NCI-H187 (cell line): ENCODE results near the gene ITGA3.

Experiments
- DNase-seq, 2 experiments: peaks; one replicate each; lab custom pipeline; 2025; lab: John Stamatoyannopoulos, UW

ITGA3 gene

DNA sequence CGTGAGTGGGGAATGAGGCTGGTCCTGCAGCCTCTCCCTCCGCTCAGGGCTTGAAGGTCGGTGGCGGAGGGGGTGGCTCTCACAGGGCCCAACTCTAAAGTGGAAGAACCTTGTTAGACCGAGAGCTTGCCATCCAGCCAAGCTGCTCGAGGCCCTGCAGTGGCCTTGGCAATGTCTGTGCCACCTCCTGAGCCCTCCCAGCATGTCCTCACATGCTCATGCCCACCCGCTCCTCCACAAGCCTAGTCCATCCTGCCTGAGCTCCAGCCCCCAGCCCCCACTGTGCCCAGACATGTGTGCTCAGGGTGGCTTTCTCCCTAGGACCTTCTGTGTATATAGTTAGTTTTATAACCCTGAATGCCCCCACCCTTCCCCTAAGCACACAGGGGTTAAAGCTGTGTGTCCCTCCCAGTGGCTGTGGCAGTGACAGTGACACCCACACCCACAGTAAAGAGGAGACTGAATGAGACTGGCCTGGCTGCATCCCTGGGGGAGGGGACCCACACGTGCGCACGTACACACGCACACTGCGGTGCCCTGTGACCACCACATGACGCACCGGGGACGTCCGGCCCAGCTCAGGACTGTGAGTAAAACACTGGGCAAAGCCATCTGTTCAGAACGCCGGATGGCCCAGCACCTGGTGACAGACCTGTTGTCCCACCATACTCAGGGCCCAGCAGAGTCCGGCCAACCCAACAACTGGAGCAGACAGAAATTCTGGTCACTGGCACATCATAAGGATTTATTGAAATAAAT lies 54.9 kb downstream of the ITGA3 start:
- no peak for DNase-seq

DNA sequence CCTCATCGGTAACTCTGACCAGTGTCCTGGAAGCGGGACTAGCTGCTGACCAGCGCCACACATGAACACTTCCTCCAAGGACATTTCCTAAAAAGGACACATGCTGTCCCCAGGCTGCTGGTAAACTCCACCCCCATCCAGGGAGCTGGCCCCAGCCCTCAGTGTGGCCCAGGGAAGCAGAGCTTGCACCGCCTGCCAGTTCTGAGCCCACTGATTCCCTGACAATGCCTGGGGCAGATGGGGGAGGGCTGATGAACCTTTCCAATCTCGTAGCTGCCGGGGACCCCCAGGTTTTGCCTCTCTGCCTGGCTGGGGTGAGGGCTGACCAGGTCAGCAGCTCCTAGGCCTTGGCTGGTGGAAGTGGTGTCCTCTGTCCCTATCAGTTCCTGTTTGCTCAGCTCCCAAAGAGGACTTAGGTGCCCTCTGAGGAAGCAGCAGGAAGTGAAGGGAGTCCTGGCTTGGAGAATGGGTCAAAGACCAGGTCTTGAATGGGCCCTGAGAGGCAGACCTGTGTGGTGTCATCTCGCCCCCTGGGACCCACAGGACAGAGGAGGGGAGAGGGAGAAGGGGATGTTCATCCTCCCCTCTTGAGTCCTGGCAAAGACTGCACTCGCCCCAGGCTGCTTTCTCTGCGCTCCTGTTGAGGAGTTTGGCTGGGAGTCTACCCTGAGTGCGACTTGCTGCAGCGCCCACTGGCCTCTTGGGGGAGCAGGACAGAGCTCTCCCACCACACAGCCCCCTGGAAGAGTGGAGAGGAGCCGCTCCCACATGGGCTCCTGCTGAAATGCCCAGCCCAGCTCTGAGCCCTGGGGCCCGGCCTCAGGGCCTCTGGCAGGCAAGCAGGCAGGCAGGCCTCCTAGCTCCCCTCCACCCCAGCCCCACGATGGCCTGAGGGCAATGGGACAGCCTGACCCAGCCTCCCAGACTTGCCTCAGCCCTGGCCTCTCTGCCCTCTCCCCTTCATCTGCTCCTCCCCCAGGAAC lies 56.1 kb downstream of the ITGA3 start:
- DNase-seq: no peak

DNA sequence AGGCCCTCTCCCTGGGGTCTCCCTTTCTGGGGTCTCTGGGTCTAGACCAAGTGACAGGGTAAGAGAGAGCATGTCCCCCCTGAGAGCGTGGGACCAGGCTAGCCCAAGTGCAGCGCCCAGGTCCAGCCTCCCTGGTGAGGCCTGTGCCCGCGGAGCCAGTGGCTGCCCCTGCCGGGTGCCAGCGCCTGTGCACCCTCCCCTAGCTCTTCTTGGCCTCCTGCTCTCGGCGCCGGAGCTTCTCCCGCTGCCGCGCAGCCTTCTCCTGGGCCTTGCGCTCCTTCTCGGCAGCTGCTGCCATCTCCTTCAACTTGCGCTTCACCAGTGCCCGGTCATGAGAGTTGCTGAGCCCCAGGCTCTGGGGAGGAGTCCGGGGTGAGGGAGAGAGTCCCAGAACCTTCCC lies 56.8 kb downstream of the ITGA3 start:
- no peak for DNase-seq

DNA sequence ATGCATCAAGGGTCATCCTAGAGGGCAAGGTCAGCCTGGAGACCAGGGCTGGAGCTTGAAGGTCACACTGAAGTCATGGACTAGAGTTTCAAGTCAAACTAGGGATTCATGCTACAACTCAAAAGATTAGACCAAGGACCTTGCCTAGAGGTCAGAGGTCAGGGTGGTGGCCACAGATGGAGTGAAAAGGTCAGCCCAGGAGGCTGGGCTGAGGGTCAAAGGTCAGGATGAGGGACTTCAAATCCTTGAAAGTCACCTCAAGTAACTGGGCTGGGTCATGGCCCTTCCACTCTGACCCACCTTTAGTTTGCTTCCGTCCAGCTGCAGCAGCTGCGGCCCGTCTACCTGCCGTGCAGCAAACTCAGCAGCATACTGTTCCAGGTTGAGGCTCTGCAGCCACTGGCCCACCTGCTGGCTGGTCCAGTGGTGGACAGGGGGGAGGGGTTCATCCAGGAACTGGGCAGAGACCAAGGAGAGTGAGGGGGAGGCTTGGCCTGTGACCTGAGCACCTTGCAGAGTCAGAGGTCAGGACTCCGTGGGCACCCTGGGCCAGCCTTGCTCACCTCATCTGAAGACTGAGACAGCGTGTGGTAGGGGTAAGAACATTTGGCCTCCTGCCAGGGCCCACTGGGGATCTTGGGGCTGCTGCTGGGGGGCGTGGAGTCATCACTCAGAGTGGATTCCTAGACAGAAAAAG lies 57.9 kb downstream of the ITGA3 start:
- no peak for DNase-seq

DNA sequence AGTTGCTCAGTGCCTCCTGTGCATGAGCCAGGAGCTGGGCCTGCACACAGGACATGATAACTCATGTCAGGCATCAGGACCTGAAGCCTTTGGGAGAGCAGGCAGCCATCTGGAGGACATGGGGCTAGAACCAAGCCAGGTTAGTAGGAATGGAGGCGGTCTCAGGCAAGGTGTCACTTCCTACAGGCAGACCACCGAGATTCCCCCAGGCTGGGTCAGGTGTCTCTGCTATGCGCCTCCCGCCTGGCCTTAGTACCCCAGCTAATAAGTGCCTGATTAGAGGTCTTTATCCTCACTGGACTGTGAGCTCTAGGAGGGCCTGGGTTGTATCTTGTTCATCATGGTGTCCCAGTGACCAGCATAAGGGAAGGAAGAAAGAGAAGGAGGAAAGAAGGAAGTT lies 58.5 kb downstream of the ITGA3 start:
- no peak for DNase-seq

DNA sequence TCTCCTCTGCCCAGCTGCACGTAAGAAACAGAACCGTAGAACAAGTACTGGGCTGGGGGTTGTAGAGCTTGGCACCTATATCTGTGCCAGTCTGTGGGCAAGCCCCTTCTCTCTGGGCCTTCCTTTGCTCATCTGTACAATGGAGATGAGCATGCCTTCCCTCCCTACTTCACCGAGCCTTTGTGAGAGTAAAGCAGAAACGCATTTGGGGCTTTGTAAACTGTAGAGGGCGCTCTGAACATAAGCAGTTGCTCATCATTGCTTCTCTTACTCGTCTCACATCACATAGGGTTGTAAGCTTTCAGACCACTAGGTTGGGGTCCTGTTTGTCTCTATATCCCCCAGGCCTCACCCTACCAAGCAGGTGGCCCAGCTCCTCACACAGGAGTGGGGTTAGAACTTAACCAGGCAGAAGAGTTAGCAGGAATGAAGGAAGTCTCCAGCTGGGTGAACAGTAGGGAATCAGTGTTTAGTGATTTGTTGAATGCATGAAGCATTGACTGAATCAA lies 59.0 kb downstream of the ITGA3 start:
- no peak for DNase-seq

DNA sequence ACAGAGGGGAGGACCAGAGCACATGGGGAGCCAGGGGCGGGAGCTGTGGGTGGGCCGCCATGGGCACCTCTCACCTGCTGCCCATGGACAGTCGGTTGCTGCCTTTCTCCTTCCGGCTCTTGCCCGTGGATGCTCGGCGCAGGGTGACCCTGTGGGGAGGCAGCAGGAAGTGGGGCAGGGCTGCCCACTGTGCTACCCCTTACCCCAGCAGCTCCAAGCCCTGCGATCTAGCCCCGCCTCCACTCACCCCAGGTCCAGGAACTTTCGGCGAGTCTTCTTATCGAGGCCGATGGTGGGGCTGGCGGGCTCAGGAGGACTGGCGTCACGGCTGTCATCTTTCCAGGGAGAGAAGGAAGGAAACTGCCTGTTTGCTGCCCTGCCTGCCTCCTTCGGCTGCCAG lies 59.8 kb downstream of the ITGA3 start:
- no peak for DNase-seq

DNA sequence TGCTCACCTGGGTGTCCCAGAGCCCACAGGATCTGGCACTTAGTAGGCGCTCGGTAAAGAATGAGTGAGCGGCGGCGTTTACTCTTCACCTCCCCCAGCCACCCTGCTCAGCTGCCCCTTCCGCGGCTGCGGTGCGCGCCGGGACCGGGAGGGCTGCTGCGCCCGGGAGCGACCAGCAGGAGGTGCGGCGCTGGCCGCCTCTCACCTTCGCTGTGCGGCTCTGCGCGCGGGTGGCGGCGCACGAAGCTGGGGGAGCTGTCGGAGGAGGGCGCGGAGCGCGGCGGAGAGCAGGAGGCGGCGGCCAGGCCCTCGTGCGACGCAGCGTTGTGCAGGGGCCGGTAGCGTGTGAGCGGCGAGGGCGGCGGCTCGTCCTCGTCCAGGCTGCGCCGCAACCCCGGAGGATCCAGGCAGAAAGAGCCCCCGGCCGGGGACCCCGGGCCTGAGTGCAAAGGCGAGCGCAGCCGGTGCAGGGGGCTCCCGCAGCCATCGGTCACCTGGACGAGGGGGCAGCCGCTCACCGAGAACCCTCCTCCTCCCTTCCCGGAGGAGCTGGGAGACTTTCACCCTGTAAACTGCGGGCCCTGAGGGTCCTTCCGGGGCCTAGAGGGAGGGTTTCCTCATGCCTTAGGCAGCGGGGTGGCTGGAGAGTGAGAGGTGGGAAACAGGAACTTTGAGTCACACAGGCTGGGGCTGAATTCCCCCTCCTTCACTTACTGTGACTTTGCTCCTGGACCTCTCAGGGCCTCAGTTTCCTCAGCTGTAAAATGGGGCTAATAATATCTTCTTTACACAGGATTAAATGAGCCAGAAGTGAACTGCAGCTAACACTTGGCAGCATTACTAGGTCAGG lies 61.5 kb downstream of the ITGA3 start:
- DNase-seq: no peak

DNA sequence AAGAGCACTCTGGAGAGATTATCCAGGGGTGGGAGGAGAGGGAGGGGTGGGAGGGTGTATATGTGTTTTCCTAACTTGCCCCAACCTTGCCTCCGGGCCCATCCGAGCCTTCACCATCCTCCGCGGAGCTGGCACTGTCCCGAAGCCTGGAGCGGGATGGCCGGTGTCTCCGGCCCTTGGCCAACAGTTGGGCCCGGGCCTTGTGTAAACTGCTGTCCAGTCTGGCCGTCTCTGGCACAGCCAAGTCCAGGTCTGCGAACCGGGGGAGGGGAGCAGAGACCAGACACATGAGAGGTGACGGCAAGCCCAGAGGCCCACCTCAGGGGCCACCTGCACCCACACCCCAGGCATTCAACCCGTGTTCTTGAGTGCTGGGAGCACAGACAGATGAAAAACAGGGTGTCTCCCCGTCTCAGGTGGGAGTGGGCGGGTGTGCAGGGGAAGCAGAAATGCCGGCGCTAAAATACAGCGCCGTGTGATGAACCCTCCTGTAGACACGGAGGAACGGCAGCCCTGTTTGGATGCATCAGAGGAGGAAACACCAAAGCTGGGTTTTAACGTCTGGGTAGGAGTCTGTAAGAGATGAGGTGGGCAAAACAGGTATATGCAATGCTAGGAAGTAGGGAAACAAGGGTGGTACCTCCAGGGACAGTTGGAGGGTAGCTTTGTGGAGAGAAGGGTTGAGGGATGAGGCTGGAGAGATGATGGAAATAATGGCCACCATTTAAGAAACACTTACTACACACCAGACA lies 62.3 kb downstream of the ITGA3 start:
- no peak for DNase-seq

DNA sequence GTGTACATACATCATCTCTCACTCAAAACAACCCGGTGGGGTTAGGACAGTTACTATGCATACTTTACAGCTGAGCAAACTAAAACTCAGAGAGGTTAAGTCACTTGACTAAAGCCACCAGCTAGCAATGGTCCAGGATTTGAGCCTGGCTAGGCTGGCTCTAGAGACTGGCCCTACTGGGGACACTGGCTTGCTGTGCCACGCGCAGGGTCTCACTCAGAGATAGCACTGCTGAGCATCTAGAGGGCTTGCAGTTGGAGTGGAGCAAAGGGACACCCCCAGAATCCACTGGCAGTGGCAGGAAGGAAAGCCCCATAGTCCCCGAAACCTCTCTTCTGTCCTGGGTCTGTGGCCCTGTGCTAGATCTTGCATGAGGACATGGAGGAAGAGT lies 62.9 kb downstream of the ITGA3 start:
- DNase-seq: no peak

DNA sequence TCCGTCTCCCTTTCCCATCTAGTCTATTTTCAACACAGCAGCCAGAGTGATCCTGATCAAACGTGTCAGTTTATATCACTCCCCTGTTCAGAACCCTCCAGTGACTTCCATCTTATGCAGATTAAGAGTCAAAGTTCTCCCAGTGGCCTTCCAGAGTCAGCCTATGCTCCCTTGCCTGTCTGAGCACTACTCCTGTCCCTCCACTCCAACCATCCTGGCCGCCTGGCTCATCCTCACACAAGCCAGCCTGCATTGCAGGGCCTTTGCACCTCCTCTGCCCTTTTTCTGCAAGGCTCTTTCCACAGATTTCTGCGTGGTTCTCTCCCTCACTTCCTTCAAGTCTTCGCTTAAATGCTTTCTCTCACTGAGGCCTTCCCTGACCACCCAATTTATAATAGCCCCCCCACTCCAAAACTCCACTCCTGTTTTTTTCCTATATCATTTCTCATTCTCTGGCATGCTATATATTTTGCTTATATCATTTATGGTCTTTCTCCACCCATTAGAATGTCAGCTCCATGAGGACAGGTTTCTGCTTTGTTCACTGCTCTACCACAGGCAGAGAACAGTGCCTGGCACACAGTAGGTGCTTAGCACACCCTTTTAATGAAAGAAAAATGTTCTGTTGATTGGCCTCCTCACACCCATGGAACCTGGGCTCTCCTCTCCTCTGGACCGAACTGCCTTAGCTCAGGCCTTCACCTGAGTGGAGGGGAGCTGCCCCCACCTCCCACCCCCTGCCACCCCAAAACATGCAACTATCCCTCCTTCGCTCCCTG lies 64.8 kb downstream of the ITGA3 start:
- DNase-seq: no peak

DNA sequence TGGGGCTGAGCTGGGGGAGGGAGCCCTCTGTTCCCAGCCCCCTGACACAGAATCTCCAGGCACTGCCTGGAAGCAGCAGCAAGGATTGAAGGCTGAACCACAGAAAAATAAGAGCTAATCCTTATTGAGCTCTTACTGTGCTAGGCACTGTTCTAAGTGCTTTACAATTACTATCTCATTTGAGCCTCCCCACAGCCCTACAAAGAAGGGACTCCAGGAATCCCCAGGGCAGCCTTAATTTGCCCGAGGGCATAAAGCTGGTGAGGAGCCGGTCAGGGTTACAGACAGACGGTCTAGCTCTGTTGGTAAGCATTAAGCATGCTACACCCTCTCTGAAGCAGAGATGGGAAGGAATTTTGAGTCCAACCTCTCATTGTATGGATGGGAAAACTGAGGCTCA lies 67.0 kb downstream of the ITGA3 start:
- no peak for DNase-seq

DNA sequence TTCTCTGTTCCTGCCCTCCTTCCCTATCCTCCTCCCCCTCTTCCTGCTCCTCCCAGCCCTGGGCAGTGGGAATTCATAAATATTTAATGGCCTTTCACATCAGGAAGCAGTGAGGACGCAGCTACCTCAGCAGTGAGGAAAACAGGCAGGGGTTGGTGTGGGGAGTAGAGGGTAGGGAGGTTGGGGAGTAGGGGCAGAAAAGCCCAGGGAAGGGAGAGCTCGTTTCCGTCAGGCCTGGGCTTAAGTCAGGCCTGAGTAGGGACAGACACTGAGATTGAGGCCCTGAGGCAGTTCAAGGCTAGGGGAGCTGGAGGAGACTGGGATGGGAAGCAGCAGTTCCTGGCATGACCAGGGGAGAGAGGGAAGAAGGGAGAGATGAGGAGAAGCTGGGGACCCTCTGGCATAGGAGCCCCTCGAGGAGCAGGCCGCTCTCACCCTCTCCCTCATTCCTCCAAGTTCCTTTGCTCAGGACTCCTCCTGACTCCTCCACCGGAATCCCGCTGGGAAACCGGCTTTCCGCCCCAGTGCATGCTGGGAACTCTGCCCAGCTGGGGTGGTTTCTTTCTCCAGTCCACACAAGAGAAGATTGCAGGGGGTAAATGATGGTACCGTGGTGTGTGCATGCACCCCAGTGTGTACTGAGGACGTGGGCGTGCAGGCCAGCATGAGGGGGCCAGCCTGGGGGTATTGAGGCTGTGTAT lies 67.9 kb downstream of the ITGA3 start:
- peak in 1 of 2 experiments; percentile 19 for DNase-seq

DNA sequence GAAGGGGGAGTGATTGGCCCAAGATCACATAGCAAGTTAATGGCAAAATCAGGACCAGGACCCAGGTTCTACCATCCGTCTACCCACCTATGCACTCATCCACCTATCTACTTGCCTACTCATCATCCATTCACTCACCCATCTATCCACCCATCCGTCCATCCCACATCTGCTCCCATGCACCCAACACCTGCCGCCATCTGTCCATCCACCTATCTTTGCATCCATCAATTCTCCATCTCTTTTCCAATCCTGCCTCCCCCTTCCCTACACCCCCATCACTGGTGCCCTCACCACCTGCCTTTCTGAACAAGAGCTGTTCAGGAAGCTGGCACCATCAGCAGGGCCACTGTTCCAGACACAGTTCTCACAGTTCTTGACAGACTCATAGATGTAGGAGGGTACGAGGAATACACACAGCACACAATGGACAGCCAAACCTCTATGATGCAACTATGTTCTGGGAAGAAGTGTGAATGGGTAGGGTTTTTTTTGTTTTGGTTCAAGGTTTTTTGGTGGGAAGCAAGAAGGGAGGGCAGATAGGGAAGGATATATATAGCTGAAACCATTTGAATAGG lies 69.6 kb downstream of the ITGA3 start:
- no peak for DNase-seq

DNA sequence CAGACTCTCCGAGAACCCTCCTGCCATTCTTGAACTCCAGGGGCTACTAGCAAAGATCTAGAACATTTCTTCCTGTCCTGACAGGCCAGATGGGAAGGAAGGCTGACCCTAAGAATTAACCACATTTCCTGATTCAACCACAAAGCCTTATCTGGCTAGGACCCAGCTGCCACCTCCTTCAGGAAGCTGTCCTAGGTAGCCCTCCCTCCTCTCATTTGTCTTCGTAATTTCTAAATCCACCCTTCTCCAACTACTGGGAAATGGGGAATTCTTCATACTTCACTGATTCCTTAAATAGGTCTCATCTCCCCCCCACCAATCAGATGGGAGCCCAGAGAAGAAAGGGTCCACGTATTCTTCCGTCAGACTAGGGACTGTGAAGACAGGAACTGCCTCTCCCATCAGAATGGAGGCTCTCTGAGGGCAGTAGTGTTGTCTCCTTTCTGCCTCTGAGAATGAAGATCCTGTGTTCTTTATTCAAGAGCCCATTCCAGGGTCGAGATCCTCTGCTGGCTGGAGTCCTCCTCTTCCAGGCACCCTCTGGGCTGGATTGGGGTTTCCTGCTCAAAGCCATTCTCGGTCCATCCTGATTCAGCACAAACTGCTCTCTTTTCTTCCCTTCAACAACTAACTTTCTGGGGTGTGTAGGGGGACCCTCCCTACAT lies 71.9 kb downstream of the ITGA3 start:
- DNase-seq: no peak

DNA sequence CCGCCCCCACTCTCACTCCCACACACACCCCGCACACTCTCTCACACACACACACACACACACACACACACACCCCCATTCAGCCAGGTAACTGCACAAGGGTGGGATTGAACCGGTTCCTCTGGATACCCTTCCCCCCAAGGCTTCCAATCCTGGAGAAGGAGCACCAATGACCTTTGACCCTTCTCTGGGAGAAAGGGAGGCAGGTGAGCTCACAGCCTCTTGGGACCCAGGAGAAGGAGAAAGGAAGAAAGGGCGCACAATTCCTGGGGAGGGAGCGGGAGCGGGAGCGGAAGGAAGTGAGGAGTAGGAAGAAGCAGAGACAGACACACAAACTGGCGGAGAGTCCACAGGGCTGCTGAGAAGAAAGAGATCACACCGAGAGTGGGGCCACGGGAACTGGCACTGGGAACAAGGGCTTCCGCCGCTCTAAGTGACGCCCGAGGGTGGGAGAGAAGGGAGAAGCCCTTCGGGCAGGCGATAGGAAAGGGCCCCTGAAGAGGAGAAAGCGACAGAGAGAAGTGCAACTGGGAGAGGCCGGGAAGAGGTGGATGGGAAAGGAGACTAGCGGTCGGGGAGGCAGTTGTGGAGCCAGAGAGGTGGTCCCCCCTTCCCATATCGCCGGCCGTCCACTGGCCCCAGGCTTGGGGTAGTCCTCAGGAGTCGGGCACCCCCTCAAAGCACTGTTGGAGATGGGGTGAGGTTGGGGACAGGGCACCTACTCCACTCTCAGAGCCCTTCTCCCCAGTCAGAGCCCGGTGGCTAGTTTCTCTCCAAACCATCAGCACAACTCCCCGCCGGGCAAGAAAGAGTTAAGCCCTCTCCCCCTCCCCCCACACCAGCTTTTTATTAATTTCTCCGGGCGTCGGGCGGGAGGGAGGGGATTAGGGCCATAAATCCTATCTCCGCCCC lies 72.8 kb downstream of the ITGA3 start:
- no peak for DNase-seq

DNA sequence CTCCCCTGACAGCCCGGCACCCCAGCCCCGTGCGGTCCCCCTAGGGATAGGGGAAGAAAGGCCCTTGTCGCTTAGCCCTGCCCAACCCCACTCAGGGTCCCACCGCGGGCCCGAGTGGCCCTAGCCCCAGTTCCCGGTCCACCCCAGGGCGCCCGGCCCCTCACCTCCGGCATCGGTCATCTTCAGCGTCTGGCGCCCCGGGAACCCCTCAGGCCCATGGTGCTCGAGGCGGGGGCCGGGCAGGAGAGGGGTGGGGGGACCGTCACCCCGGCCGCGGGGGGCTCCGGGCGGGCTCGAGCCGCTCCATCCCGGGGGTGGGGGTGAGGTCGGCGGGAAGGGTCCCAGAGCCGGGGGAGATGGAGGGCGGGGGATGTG lies 73.4 kb downstream of the ITGA3 start:
- DNase-seq: no peak
